Ovary (tissue), 3 donors: Measurements from ENCODE around the gene SIX2.

Source experiments
- CTCF ChIP-seq, 3 donors: fragments of 450-650 bp in 2 of 3; fragments of 200-600 bp in 1 of 3; IDR thresholded peaks; one replicate each; pipeline versions ENCODE4 v1.5.1 to v1.8.0; 2016 to 2022; ENCODE audit warnings: antibody characterized with exemption in 3 of 3, mild to moderate bottlenecking in 1 of 3
- POLR2A ChIP-seq: fragments of 450-650 bp; IDR thresholded peaks from one replicate; pipeline ENCODE4 v1.6.1; 2017; ENCODE audit warnings: antibody characterized with exemption, mild to moderate bottlenecking, moderate library complexity
- donor health status: DM: no; HTN: no; CAD: no.

- TF ChIP-seq CTCF (IDR thresholded peaks at IDR 0.05) (no peak), POLR2A (no peak)
These were observed 8.1 kb downstream of the SIX2 start for GRCh38 chr2:45000921-45001868.
